NCI-H345 treated with DMSO at 0.1 percent for 48 hours (cell line): ENCODE data around the gene TP53TG3D.
"Not testable (repeated sequence)": the region's sequence is repeated elsewhere in the genome, so short reads cannot be mapped to it uniquely, and the experiment has no call there.

ENCODE experiments used
- DNase-seq: peaks from one replicate; lab custom pipeline; 2025; ENCODE audit not compliant: unreplicated experiment; lab: John Stamatoyannopoulos, UW

The TP53TG3D gene, protein sequence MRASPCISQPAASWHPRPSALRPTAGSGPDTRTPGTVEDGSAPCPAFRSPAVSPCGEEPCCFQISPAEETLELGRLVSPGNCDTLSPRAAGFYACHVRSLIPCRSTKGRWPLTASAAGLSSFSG

DNA sequence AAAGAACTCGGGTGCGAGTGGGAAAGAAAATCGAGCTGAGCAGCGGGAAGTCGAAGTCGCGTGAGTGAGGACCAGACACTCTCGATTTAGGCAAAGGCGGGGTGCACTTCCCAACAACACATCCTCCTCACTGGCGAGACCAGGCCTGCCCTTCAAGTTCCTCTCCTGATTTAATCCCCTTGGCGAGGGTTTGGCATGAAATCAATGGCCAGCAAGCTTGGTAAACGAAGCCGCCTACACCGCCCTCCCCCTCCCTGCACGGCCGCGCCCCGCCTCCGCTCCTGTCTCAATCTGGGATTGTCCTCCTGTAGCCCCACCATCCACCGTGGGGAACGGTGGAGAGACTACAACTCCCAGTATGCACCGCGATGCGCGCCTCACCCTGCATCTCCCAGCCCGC, at the start of gene TP53TG3D:
TSS of gene TP53TG3D (plus strand) at position 301 of the 400 bp plus-strand sequence. CDS start at position 369, 68 bp downstream.
- DNase-seq = not testable (repeated sequence)

DNA sequence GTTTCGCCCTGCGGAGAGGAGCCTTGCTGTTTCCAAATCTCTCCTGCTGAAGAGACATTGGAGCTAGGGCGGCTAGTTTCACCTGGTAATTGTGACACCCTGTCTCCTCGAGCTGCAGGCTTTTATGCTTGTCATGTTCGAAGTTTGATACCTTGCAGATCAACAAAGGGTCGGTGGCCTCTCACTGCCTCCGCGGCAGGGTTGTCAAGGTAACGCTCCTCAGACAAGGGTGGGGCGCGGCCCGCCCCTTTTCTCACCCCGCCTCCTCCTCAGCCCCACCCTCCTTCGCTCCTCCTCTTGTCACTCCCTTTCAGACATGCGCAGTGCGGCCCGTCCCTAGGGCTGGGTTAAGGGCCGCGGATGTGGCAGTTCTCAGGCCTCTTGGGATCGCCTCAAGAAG, 421 bp downstream of the TP53TG3D start:
- DNase-seq = not testable (repeated sequence)

DNA sequence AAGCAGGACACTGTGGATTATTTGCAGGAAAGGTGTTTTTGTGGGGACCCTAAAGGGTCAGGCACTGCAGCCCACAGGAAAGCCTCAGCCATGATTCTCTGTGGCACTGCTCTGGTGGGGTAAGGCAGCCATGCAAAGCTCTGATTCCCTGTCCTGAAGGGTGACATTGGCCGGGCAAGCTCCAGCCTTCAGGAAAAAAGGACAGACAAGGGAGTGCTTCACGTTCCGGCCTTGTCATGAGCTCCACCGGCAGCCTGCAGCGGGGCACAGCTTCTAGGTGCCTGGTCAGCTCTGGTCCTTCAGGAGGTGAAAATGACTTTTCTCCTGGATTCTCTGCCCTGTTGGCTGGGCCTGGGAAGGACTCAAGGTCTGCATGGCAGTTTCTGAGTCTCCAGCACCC, 8.4 kb downstream of the TP53TG3D start:
- not testable (repeated sequence) for DNase-seq

DNA sequence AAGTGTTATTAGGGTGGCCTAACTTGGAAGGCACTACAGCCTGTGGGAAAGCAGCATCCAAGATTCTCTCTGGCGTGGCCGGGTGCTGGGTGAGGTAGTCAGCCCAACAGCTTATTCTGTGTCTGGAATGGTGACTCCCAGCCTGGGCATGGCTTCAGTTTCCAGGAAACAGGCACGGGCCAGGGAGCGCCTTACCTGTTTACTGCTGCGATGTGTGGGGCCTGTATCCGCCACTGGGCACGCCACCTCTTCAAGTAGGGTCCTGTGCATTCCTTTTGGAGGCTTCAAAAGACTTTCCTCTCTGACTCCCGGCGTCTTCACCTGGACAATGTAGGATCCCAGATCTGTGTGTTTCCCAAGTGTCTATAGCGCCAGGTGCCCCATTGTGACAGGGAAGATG, 10.5 kb downstream of the TP53TG3D start:
- not testable (repeated sequence) for DNase-seq

DNA sequence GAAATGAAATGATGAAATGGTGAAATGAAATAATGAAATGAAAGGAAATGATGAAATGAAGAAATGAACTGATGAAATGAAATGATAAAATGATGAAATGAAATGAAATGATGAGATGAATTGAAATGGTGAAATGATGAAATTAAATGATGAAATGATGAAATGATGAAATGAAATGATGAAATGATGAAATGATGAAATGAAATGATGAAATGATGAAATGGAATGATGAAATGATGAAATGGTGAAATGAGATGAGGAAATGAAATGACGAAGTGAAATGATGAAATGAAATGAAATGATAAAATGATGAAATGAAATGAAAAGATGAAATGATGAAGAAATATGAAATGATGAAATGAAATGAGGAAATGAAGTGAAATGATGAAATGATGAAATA, 28.8 kb downstream of the TP53TG3D start:
- DNase-seq = not testable (repeated sequence)

DNA sequence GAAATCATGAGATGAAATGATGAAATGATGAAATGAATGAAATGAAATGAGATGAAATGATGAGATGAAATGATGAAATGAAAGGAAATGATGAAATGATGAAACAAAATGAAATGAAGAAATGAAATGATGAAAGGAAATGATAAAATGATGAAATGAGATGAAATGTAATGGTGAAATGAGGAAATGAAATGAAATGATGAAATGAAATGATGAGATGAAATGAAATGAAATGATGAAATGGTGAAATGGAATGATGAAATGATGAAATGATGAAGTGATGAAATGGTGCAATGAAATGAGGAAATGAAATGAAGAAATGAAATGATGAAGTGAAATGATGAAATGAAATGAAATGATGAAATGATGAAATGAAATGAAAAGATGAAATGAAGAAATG, 29.9 kb downstream of the TP53TG3D start:
- not testable (repeated sequence) for DNase-seq

DNA sequence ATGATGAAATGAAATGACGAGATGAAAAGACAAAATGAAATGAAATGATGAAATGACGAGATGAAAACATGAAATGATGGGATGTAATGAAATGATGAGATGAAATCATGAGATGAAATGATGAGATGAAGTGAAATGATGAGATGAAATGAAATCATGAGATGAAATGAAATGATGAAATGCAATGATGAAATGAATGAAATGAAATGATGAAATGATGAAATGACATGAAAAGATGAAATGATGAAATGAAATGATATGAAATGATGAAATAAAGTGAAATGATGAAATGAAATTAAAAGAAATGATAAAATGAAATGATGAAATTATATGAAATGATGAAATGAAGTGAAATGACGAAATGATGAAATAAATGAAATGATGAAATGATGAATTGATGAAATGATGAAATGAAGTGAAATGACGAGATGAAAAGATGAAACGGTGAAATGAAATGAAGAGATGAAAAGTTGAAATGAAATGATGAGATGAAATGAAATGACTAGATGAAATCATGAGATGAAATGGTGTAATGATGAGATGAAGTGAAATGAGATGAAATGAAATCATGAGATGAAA, 30.9 kb downstream of the TP53TG3D start:
- DNase-seq = not testable (repeated sequence)

DNA sequence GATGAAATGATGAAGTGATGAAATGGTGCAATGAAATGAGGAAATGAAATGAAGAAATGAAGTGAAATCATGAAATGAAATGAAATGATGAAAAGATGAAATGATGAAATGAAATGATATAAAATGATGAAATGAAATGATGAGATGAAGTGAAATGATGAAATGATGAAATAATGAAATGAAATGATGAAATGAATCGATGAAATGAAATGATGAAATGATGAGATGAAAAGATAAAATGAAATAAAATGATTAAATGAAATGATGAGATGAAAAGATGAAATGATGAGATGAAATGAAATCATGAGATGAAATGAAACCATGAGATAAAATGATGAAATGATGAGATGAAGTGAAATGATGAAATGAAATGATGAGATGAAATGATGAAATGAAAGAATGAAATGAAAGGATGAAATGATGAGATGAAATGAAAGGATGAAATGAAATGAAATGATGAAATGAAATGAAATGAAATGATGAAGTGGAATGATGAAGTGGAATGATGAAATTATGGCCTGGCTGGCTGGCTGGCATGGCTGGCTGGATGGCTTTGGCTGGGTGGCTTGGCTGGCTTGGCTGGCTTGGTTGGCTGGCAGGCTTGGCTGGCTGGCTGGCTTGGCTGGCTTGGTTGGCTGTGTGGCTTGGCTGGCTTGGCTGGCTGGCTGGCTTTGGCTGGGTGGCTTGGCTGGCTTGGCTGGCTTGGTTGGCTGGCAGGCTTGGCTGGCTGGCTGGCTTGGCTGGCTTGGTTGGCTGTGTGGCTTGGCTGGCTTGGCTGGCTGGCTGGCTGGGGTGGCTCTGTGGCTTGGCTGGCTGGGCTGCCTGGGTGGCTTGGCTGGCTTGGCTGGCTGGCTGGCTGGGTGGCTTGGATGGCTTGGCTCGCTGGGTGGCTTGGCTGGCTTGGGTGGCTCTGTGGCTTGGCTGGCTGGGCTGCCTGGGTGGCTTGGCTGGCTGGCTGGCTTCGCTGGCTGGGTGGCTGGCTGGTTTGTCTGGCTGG, 32.0 kb downstream of the TP53TG3D start:
- DNase-seq = not testable (repeated sequence)

DNA sequence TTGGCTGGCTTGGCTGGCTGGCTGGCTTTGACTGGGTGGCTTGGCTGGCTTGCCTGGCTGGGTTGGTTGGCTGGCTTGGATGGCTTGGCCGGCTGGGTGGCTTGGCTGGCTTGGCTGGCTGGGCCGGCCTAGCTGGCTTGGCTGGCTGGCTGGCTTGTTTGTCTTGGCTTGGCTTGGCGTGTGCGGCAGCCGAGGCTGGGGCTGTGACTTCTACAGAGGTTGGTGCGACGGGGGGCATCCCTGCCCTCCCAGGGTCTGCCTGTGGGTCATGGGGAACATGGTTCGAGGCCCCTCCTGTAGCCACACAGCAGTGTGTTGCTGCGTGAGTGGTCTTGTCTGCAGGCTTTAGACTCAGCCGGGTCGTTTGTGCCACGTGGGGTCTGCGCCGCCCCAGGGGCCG, 33.1 kb downstream of the TP53TG3D start:
- not testable (repeated sequence) for DNase-seq

DNA sequence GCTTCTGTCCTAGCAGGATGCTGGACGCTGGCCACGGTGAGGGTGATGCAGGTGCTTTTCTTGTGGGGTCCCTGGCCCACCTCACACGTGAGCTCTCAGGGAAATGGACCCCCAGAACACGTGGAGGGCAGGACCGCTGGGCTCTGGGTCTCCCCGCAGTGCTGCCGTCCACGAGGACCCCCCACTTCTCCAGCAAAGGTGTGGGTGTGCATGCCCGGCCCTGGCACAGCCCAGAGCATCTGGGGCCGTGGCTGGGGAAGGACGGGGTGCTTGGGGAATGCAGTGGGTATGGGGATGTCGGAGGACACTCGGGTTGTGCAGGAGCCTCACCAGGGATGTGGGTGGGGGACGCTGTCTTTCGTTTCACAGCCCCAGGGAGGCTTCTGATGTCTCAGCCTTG, 34.7 kb downstream of the TP53TG3D start:
- DNase-seq = not testable (repeated sequence)

DNA sequence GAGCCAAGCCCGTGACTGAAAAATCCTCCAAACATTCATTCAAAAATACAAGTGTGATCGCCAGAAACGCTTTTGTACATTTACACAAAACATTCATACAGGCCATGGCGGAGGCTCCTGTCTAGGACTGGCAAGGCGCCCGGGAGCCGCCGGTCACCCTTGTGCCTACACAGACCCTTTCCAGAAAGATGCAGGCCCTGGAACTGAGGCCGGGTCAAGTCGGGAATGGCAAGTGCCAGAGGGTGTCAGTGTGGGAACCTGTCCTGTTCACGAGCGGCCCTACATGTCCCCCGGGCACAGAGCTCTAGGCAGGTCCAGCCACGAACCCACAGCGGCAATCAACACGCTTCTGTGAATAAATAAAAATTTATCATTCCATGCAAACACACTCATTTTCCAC, 36.1 kb downstream of the TP53TG3D start:
- DNase-seq = not testable (repeated sequence)

DNA sequence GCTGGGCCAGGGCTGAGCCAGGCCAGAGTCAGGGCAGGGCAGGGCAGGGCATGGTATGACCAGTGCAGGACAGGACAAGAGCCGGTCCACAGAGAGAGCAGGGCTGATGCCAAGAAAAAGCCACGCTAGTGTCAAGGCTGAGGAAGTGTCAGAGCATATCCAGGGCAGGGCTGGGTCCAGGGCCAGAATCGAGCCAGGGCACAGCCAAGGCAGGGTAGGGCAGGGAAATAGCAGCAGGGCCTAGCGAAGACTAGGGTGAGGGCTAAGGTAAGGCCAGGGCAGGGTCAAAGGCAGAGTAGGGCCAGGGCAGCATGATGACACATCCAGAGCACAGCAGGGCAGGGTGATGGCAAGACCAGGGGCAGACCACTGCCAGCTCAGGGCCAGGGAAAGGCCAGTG, 49.7 kb downstream of the TP53TG3D start:
- DNase-seq = not testable (repeated sequence)
